ENCODE measurements around the gene RPH3AL.

The RPH3AL gene

DNA sequence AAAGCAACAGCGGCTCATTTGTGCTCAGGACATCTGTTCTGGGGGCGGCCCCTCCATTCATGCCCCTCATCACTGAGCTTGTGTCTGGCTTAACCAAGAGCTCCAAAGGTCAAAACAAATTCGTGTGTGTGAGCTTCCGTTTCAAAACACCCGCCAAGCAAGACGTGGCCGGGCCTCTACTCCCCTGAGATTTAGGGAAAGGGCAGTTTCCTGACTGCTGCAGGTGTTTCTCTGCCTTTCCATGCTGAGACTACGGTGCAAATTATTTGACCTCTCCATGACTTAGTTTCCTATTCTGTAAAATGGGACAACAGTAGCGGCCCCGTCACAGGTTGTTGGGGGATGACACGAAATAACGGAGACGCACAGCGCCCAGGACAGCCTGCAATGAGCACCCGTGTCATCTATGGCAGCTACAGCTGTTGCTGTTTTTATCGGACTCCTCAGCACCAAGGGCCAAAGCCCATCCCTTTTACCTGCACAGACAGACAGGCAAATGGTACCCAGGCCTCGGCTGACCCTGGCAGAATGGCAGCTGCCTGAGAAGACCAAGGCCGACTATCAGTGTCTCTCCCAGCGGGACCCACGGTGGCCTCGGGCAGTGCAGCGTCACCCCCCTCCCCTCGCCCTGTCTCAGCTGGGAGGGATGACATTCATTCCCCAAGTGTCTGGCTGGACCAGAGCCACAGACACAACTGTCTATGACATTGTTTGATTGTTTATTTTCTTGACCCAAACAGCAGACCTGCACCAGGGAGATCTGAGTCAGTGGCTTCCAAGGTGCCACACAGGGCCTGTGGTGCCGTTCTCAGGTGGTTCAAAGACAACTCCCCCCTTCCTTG lies 120.4 kb downstream of the RPH3AL start:
- Histone ChIP-seq H3K27me3 (no peaks in the 10 kb centered on the region), H3K4me2 (peak overlapping the region; percentile 88), H3K9me3 (no peaks in the 10 kb centered on the region), H3K4me3 (no peak overlapping the region; the same call in 1 of the 2 replicates), H3K27ac (peak overlapping the region; percentile 72), H3K4me1 (peaks cover 98% of the 10 kb centered on the region), H3K36me3 (no peaks in the 10 kb centered on the region; the same call in 1 of the 2 replicates), H3K9ac (peak overlapping the region; percentile 66; the same call in 1 of the 2 replicates), H4K20me1 (peaks cover 15% of the 10 kb centered on the region; the same call in 1 of the 2 replicates)
- no peak for TF ChIP-seq Cebpa-rat (IDR thresholded peaks at IDR 0.05)

DNA sequence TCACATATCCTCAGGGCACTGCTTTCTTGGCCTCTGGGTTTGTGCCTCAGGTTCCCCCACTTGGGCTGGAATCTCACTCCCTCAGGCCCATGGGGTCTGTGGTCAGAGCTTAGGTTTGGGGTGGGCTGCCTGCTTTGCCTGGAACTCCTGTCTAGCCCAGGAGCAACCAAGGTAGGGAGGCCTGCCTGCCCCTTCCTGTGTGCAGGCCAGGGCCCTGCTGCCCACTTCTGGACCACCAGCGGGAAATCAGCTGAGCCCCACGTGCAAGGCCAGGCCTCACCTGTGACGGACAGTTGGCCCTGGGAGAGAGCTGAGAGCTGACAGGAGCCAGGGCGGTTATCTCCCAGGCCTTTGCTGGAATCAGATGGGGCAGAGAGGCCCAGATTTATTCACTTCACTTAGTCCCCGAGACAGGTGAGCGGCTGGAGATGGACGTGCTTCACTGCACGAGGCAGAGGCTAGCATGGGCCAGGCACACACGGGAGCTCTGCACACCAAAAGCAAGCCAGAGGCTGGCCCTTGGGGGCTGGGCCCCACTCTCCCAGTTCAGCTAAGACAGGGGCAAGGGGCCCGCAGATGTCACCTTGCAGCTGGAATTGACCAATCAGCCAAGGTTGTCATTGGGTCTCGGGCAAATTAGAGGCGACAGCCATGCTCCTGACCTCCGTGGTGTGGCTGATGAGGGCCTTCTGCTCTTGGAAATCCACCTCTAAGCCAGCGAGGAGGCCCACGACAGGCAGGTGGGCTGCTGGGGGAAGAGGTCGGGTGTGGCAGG lies 121.2 kb downstream of the RPH3AL start:
- no peaks in the 10 kb centered on the region for H3K27me3 ChIP-seq
- H3K4me3 ChIP-seq = no peak overlapping the region; the same call in 1 of the 2 replicates
- H3K4me2 ChIP-seq = peak overlapping the region; percentile 88

DNA sequence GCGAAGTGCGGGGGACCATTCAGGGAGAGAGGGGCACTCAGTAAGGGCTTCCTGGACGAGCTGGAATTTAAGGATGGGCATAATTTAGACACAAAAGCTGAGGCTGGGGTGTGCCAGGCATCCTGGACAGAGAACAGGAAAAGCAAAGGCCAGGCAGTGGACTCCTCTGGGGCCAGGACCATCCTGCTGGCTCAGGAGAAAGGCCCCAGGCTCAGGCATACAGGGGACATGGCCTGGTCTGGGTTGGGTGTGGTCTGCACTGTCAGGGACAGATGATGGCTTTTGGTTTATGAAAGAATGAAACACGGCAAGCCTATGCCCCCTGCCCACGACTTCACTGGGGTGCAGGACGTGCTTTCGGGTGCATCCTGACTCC lies 122.2 kb downstream of the RPH3AL start:
- Histone ChIP-seq H3K4me2 (peak overlapping the region; percentile 88), H4K20me1 (peaks cover 15% of the 10 kb centered on the region; the same call in 1 of the 2 replicates), H3K27me3 (no peaks in the 10 kb centered on the region), H3K36me3 (no peaks in the 10 kb centered on the region; the same call in 1 of the 2 replicates), H3K9me3 (no peaks in the 10 kb centered on the region), H3K9ac (peak overlapping the region; percentile 66), H3K27ac (peak overlapping the region; percentile 72), H3K4me3 (no peak overlapping the region), H3K4me1 (peaks cover 90% of the 10 kb centered on the region)
- no peak for TF ChIP-seq Cebpa-rat (IDR thresholded peaks at IDR 0.05)

More for the DNA sequence above, 121.2 kb downstream of the RPH3AL start:
- no peak for TF ChIP-seq Cebpa-rat (IDR thresholded peaks at IDR 0.05)
- Histone ChIP-seq H3K9me3 (no peaks in the 10 kb centered on the region), H3K27ac (peak overlapping the region; percentile 72), H3K36me3 (no peaks in the 10 kb centered on the region; the same call in 1 of the 2 replicates), H3K4me1 (peaks cover 98% of the 10 kb centered on the region), H3K9ac (peak overlapping the region; percentile 66), H4K20me1 (peaks cover 15% of the 10 kb centered on the region; the same call in 1 of the 2 replicates)

DNA sequence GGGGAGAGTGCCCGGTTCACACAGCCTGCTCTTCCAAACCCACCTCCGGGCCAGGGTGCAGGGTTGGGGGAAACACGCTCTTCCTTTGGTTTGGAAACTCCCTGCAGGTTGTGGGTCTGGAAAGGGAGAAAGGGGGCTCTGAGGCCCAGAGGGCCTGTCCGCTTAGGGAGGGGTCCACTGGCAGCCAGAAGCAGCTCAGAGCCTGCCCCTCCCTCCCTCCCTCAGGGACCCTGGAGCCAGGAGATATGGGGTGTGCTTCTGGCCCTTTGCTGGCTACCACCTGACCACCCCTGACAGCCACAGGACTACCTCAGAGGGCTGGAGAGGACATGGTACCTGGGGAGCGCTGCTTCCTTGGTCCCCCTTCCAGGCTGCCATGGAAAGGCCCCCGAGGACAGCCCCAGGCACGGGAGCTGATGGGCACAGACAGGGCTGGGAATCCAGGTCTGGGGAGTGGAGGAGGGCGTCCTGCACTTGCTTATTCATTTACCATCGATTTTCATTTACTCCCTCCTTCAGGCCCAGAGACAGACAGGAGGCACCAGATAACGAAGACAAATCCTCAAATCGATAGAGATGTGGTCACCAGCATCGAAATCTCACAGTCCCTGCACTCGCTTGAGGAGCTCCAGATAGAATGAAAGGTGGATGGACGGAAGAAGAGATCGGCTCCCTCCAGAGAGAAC lies 122.8 kb downstream of the RPH3AL start:
- Histone ChIP-seq H3K36me3 (no peaks in the 10 kb centered on the region; the same call in 1 of the 2 replicates), H3K4me1 (peaks cover 85% of the 10 kb centered on the region), H3K4me2 (peak overlapping the region; percentile 88), H4K20me1 (peaks cover 15% of the 10 kb centered on the region; the same call in 1 of the 2 replicates), H3K27ac (peak overlapping the region; percentile 72), H3K9ac (peak overlapping the region; percentile 66; the same call in 1 of the 2 replicates), H3K4me3 (no peak overlapping the region), H3K9me3 (no peaks in the 10 kb centered on the region), H3K27me3 (no peaks in the 10 kb centered on the region)
- TF ChIP-seq Cebpa-rat (IDR thresholded peaks at IDR 0.05) = no peak

DNA sequence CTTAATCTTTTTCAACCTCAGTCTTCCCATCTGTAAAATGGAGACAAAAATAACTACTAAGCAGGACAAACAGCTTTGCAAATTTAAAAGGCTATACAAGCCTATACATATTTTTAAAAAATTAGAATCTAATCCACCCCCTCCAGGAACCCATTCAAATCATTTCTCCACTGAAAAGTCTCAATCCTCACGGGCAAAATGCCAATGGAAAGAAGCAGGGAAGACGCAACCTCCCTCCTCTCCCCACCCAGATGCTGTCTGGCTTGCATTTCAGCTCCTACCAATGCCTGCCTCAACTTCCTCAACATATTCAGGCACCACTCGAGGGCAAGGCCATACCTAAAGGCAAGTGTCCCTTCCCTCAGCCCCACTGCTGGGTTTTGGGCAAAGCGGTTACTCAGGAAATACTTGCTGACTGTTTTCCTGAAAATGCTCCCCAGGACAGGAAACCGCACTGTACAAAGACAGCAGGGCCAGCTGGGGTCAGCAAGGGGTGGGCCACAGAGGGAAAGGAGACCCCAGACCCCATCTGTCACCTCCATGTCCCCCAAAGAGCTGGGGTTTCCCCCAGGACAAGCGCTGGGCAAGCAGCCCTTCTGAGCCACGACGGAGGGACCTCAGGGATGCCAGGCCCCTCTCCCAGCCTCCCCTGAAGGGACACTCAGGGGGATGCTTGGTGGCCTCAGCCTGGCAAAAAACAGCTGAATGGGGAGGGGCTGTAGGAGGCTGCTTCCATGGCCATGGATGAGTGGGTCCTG lies 123.5 kb downstream of the RPH3AL start:
- no peaks in the 10 kb centered on the region for H3K9me3 ChIP-seq
- TF ChIP-seq Cebpa-rat (IDR thresholded peaks at IDR 0.05) = no peak
- peaks cover 81% of the 10 kb centered on the region for H3K4me1 ChIP-seq
- peak overlapping the region; percentile 66; the same call in 1 of the 2 replicates for H3K9ac ChIP-seq
- H3K4me2 ChIP-seq = peak overlapping the region; percentile 88
- no peak overlapping the region for H3K4me3 ChIP-seq
- H3K27me3 ChIP-seq = no peaks in the 10 kb centered on the region
- H3K36me3 ChIP-seq = no peaks in the 10 kb centered on the region; the same call in 1 of the 2 replicates
- peak overlapping the region; percentile 72 for H3K27ac ChIP-seq
- H4K20me1 ChIP-seq = peaks cover 15% of the 10 kb centered on the region; the same call in 1 of the 2 replicates

DNA sequence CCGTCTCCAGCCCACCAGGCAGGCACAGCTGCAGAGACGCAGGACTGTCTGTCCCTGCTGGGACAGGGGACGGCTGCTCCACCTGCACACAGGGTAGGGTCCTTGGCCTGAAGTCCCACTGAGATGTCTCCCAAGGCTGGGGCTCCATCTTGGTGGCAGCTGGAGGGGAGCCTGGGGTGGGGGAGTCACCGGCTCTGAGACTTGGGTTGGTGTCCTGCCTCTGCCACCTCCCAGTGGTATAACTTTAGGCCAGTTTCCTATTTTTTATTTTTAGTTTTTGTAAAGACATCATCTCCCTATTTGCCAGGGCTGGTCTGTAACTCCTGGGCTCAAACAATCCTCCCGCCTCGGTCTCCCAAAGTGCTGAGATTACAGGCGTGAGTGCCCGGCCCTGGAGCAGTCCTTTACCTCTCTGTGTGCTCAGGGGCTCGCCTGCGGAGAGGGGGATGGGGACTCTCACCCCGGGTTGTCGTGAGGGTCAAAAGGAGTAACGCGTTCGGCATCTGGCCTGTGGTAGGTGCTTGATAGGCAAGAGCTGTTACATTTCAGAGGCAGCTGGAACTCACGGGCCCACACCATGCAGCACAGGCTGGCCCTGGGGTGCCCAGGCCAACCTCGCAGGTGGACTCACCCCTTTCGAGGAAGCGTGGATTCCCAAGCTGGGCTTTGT lies 124.5 kb downstream of the RPH3AL start:
- Histone ChIP-seq H4K20me1 (peaks cover 15% of the 10 kb centered on the region; the same call in 1 of the 2 replicates), H3K4me2 (peak overlapping the region; percentile 88), H3K9ac (peak overlapping the region; percentile 26; the same call in 1 of the 2 replicates), H3K36me3 (no peaks in the 10 kb centered on the region; the same call in 1 of the 2 replicates), H3K27me3 (no peaks in the 10 kb centered on the region), H3K9me3 (no peaks in the 10 kb centered on the region), H3K4me1 (peaks cover 83% of the 10 kb centered on the region), H3K27ac (peak overlapping the region; percentile 72), H3K4me3 (no peak overlapping the region)
- TF ChIP-seq Cebpa-rat (IDR thresholded peaks at IDR 0.05) = no peak

DNA sequence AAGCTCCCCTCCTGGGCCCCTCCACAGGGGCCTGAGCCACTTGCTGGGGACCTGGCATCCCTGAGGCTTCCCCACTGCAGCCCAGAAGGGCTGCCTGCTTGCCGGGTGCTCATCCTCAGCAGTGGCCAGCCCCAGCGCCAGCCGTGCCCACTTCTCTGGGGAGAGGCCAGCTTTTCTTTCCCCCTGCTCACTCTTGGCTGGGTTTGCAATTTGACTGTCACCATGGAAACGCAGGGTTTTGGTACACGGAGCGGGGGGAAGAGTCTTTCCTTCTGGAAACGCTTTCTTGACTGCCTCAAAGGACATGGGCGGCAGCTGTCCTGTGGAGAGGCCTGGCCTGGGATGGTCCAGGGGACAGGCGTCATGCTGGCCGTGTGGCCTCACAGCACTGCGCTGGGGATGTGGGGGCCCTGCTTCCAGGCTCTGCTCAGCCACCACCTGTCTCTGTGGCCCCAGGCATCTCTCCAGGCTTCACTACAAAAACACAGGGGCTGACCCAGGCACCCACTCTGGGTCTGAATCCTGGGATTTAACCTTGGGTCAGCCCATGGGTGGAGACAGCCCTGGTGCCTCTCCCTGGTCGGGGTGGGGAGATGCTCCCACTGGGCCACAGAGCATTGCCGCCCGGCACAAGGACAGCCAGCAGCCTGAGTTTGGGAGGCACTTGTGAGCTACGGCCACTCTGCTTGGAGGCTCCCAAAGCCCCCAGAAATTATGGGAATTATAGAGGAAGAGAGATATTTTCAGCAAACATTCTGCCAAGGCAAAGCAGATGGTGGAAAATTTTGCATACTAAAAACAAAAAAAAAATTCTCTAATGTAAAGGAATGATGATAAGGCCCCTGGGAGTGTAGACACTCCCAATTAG lies 125.3 kb downstream of the RPH3AL start:
- Histone ChIP-seq H3K27ac (peak overlapping the region; percentile 72), H3K27me3 (no peaks in the 10 kb centered on the region), H3K4me2 (peak overlapping the region; percentile 88), H4K20me1 (peaks cover 14% of the 10 kb centered on the region; the same call in 1 of the 2 replicates), H3K4me1 (peaks cover 76% of the 10 kb centered on the region), H3K9me3 (no peaks in the 10 kb centered on the region), H3K36me3 (no peaks in the 10 kb centered on the region; the same call in 1 of the 2 replicates), H3K4me3 (no peak overlapping the region), H3K9ac (peak overlapping the region; percentile 26)
- TF ChIP-seq Cebpa-rat (IDR thresholded peaks at IDR 0.05) = no peak

Data from BLaER1 (cell line).